Epithelial cell of proximal tubule (primary cell): Measurements from ENCODE around the gene RHOF. TPM values are rescaled to one million over a fixed set of nuclear protein-coding genes. Genes with fewer than 3 reads are reported as not detected.

Source experiments
- DNase-seq: peaks from one replicate; pipeline ENCODE4 v3.0.0-alpha.2; 2011; ENCODE audit warnings: low read depth
- H3K4me3 ChIP-seq: 2 replicates; pipeline ENCODE4 v1.5.1; 2011; ENCODE audit warnings: low read depth, mild to moderate bottlenecking, low read length
- total RNA-seq: library from RNA; depleted of rRNA; stranded (reverse); fragments of >200 nt; gene quantifications from 2 replicates; pipeline ENCODE4 v1.2.3, GENCODE V29; 2015
- TF ChIP-seq, protein P1 (sequence below): conservative IDR thresholded peaks from 2 replicates; pipeline ENCODE4 v1.5.1; 2012; ENCODE audit warnings: low read depth, mild to moderate bottlenecking, low read length

Gene RHOF
- total RNA-seq, 1 donor from 2014 or later, result 180 TPM

- TF ChIP-seq, protein P1, sequence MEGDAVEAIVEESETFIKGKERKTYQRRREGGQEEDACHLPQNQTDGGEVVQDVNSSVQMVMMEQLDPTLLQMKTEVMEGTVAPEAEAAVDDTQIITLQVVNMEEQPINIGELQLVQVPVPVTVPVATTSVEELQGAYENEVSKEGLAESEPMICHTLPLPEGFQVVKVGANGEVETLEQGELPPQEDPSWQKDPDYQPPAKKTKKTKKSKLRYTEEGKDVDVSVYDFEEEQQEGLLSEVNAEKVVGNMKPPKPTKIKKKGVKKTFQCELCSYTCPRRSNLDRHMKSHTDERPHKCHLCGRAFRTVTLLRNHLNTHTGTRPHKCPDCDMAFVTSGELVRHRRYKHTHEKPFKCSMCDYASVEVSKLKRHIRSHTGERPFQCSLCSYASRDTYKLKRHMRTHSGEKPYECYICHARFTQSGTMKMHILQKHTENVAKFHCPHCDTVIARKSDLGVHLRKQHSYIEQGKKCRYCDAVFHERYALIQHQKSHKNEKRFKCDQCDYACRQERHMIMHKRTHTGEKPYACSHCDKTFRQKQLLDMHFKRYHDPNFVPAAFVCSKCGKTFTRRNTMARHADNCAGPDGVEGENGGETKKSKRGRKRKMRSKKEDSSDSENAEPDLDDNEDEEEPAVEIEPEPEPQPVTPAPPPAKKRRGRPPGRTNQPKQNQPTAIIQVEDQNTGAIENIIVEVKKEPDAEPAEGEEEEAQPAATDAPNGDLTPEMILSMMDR, result no peak
- DNase-seq, result no peak
- H3K4me3 ChIP-seq, result peak overlapping the region; percentile 65
Measured at GRCh38 chr12:121812921-121813896, 19.7 kb upstream of the RHOF start.

DNA sequence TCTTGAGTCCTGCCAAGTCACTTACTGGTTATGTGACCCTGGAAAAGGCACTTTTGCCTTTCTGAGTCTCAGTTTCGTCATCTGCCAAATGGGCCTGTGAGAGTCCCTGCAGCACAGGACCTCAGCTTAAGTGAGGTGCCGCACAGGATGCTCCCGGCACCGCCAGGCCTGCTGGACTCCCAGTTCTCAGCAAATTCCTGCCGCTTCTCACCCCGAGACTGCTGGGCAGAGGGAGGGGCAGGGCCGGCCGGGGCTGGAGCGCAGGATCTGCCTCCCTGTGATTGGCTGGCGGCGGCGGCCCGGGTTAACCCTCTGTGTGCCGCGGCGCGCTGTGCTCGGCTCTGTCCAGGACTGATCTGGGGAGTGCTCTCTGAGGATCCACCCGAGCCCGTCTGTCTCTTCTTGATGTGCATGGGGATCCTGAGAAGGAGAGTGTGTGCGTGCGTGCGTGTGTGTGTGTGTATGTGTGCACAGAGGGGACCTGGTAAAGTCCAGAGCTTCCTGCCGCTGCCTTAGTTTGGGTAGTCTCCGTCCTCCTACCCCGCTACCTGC lies 18.9 kb upstream of the RHOF start:
- TF ChIP-seq, protein P1, result no peak
- no peak for DNase-seq
- H3K4me3 ChIP-seq, result peak overlapping the region; percentile 65

DNA sequence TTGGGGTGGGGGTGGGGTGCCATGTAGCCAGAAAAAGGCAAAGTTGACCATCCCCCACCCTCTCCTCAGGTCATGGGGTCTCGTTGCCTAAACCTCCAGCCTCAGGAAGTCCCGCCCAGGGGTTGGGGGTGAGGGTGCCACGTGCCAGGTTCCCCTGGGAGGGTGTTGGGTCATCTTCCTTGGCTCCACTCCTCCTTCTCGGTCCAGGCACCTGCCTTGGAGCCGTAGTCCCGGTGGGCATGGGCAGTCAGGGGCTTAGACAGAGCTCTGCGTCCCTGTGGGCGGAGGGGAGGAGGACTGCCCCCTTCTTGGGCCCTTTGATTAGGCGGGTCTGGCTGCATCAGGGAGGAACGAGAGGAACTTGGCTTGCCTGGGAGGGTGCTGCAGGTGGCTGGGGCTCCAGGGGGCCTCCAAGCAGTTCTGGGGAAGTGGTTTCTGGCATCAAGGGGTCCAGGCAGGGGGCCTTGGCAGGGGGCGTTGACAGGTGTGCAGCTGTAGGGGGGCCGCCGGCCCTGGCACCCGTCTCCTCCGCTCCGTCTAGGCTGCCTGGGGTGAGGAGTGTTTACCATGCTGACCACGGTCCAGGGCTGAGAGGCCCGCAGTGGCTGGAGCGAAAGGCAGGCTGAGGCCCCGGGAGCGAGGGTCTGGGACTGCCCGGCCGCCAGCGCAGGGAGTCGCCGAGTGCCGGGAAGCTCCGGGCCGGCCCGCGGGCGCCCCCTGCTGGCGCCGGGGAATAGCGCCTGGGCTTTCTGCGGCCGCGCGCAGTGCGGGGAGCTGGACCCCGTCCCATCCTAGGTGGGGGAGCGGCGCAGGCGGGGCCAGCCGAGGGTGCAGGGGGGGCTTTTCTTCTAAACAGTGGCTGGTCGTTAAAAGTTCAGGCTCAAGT lies 18.2 kb upstream of the RHOF start:
- TF ChIP-seq, protein P1, result peak; percentile 81
- no peak for DNase-seq
- peak overlapping the region; percentile 65 for H3K4me3 ChIP-seq

DNA sequence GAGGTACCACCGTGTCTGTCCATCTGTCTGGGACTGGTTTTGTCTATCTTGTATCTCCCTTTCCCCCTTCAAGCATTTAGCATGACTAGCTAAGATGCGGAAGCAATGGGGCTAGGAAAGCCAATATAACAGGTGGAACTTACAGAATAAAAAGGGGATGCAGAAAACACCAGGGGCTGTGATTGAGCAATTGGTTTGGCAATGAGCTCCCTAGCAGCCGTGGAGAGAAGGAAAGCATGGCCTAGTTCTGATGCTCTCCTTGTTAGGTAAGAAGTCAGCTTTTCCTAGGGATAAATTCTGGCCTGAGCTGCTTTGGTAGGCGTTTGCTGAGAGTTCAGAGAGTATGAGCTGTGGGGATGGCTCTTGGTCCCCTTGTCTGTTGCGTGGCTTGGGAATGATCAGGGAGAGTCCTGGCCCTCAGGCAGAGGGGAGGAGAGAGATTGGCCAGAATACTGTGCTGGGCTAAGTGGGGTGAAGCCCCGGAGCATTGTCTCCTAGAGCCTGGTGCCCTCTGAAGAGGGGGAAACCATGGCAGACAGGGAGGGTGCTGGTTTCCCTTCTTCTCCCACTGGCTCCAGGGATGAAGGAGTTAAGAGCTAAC lies 17.4 kb upstream of the RHOF start:
- TF ChIP-seq, protein P1, result no peak
- no peak for DNase-seq
- peak overlapping the region; percentile 65 for H3K4me3 ChIP-seq

- TF ChIP-seq, protein P1, result no peak
- H3K4me3 ChIP-seq, result no peak overlapping the region
- DNase-seq, result no peak
Measured at GRCh38 chr12:121810234-121810817, 16.8 kb upstream of the RHOF start.

- DNase-seq, result no peak
- no peak overlapping the region for H3K4me3 ChIP-seq
Measured at GRCh38 chr12:121809712-121810116, 16.2 kb upstream of the RHOF start.

More at GRCh38 chr12:121809712-121810116, 16.2 kb upstream of the RHOF start:
- TF ChIP-seq, protein P1, result no peak
